HG02642 (cell line): ENCODE data around the gene TTC13.

Experiments
- ATAC-seq: cut with Tn5 transposase; IDR thresholded peaks from one replicate; pipeline ENCODE4 v1.9.1; 2021; ENCODE audit warnings: mild to moderate bottlenecking; ENCODE audit not compliant: unreplicated experiment, poor library complexity

Gene TTC13

DNA sequence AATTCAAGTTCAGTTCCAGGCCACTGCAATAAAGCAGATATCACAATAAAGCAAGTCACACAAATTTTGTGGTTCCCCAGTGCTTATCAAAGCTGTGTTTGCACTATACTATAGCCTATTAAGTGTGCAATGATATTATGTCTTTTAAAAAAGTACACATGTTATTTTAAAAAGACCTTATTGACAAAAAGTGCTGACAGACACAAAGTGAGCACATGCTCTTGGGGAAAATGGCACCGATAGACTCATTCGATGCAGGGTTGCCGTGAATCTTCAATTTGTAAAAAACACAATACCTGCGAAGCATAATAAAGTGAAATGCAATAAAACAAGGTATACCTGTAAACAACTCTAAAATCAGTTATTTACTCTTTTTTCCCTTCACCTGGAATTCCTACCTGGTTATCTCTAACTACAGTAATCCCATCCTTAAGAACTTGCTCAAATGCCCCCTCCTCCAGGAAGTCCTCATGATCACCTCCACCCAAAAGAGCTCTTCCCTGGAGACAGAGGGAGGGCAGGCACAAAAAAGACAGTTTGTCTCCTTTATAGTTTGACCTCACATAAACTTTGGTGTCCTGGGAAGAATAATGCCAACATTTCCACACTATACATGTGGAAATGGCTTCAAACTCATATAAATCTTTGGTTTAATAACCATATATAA, 100.6 kb downstream of the TTC13 start:
- no peak for ATAC-seq

DNA sequence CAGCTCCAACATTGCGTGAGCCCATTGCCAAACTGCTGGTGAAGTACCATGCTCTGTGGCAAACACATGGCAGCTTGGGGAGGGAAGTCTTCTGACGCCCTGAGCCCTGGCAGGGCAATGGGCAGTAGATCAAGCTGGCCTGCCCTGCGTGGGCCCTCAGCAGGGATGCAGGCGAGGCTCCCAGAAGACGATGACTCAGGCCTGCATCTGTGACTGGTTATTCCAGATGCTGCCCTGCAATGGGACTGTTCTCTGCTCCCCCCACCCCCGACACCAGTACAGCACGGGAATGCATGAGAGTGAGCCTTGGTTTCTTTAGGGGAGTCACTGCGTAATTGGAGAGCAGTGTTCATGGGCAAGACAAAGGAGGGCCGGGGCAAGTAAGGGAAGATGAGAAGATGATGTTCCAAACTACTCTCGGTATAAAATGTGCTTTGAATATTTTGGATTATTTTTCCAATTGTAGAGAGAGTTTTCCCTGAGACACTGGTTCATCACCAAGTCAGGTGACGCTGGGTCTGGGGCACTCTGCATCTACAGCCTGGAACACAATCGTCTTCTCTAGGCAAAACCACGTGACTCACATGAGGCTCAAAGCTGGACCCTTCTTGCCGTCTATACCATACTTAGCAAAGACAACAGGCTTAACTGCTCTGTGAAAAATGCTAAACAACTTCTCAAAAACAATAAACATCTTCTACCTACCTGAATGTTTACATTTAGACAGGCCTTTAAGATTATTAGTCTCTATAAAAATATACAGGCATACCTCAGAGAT, 101.3 kb downstream of the TTC13 start:
- no peak for ATAC-seq

DNA sequence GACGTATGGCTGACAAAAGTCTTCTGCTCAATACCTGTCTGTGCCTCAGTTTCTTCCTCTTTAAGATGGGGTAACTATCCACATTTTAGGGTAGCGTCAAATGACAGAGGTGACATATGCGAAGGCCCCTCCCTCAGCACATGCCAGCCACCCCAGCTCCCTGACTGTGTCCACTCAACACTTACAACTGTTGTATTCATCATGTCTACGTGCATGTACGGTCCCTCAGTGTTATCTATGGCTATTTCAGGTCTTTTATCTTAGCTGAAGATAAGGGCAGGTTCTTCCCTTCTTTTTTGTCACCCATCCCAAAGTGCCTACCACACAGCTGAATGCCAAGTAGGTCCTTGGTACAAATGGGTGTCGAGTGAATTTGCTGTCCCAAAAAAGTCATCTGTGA, 102.0 kb downstream of the TTC13 start:
- ATAC-seq = no peak

DNA sequence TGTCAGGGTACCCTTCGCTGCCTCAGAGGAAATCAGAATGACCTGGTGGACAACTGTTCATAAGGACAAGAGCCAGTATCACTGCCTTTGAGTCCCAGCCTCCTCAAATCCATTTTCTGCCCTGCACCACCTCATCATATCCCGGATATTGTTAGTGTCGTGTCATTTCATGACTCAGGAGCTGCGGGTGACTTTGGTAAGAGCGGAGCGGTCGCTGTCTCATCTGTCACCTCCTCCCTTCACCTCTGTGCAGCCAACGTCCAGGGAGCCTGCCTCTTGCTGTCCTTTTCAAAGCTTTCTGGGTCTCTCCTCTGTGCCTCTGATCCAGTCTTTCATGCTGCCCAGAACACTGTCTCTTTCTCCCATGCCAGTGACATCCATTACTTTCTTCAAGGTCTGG, 103.3 kb downstream of the TTC13 start:
- no peak for ATAC-seq

DNA sequence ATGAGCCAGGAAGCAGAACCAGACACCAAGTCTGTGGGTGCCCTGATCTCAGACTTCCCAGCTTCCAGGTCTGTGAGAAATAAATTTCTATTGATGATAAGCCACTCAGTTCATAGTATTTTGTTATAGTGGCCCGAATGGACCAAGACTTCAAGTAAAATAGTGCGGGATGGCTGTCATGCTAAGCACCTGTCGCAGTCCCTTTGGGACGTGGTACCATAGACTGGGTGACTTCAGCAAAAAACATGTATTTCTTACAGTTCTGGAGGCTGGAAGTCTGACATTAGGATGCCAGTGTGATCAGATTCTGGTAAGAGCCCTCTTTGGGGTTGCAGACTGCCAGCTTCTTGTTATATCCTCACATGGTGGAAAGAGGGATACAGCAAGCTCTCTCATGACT, 107.7 kb downstream of the TTC13 start:
- no peak for ATAC-seq

DNA sequence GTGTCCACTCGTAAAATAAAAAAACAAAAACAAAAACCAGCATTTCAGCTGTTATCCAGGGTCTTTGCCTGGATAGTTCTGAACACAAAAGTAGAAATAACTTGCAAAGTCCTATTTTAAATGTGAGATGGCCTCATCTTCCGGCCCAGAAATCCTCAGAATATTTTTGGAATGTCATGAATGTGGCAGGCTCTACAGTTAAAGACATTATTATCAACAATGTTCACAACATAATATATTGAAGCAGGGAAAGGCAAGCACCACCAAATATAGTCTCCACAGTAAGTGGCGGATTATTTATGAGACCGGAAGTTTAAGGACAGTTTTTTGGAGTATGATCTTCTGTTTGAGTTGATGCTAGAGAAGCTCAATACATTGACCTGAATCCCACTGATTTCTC, 109.2 kb downstream of the TTC13 start:
- no peak for ATAC-seq

DNA sequence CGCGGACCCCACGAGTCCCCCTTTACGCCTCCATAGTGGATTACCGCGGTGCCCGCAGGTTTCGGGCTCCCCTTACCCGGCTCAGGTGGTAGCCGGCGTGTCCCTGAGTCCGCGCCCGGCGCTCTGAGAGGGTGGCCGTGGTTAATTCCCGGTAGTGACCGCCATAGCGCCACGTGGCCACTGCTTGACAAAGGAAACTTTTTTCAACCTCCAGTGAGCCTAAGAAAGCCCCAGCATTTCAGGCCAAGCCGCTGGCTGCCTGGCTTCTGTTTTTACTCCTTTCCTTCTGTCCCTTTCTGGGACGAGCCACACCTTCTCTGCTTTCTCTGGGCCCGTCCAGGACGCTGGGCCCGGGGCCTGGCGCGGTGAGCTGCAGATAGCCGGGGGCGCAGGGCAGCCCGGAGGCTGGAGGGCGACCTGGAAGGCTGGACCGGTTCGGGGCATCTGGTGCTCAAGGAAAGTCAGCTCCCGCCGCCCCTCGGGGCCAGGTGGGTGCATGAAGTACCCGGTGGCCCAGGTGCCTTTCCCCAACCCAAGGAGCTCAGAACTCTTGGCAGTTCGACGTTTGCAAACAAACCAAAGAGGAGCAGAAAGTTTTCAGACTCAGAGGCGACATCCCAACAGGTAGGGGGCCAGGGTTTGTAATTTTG, 109.8 kb downstream of the TTC13 start:
- peak; percentile 50 for ATAC-seq

DNA sequence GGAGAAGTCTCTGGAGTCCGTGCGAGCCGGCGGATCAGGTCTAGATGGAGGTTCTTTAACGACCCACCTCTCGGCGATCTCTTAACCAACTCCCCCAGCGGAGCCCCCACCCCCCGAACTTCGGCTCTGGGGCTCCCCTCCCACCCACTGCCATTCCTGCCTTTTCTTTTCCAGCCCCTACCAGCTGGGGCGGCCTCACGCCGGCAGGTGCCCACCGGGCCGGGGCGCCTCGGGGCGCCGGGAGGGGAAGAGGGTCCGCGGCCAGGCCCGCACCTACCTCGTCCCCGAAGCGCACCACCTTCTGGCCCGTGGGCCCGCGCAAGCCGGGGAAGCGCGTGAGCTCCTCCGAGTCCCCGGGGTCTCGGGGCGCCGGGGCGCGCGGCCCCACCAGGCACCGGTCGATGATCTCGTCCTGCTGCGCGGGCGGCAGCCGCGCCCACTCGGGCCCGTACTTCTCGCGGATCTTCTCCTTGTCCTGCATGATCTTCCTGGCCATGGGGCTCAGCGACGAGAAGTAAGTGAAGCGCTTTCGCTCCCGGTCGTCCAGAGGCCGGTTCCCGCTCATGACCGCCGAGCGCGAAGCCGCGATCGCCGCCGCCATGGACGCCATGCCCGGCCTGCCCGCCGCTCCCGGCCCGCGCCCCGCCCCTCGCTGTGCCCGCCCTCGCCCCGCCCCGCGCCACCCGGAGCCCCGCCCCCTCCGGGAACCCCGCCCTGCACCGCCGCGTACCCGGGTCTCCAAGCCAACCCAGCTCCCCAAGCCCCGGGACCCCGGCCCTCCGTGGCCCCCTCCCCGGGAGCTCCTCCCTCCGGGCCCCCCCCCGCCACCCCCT, 110.5 kb downstream of the TTC13 start, which contains the start of gene C1orf198:
Gene C1orf198 (minus strand): TSS at position 619 of the 833 bp plus-strand sequence. CDS start 9 bp downstream, at position 610.
- ATAC-seq = peak; percentile 86

DNA sequence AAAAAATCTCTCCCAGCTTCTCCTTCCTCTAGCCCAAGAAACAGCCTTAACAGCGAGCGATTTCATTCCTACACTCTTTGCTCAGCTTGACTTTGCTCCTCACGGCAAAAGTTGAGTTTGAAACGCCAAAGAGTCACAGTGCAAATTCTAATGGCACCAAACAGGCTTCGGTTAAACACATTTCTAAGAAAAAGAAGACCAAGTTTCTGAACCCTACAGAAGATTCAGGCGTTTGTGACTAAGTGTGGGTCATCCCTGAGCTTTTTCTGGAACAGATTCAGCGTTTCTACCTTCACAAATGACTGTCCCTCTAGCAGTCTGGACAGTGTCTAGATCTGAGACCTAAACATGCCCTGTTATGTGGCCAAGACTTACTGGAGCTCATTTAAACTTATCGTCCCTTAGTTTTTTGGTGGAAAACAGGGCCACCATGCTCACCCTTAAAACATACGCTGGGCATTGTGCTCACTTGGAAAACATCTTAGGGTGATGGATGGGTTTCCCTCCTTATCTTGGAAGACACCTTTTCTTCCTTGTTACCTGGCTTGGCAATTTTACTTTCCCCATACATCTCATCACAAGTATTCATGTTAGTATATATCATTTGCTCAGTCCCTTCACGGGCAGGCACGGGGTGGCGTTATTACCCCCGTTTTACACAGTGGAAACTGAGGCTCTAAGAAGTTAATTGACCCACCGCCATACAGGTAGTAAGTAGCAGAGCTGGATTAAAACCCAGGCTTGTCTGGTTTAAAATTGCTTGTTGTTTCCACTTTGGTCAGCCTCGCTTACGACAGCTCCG, 111.4 kb downstream of the TTC13 start:
- ATAC-seq = no peak

DNA sequence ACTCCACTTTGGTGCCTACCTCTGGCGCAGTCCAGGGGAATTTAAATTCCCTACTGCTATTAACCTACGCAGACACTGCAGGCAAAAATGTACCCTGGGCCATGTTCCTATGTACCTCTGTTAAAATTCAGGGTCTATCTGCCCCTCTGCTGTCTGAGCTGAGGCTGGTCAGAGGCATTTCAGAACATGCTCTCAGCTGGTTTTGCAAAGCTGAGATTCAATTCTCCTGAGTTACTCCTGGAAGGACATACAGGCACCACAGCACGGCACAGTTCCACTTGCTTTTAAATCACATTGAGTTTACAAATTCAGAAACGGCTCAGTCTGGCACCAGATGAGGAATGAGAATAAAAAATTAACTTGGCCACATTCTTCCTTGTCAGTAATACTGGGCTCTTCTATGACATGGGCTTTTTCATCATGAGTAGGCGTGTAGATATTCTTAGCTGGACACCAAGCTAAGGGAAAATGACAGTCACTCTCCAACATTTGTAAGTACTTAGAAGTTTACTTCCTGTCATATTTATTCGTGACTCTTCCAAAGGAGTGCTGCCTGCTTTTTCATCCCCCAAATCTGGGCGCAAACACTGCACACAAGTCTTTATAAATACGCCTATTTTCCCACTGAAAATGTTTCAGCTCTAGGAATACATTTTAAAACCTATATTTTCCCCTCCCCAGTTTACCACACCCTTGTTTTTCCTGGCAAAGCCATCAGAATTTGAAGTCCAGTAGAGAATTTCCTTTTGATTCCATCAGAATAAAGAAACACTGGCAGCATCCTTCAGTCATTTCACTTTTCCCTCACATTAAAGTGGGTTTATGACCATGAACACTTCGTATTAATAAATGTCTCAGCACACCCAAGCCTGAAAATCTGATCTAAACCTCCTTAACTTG, 112.2 kb downstream of the TTC13 start:
- no peak for ATAC-seq

DNA sequence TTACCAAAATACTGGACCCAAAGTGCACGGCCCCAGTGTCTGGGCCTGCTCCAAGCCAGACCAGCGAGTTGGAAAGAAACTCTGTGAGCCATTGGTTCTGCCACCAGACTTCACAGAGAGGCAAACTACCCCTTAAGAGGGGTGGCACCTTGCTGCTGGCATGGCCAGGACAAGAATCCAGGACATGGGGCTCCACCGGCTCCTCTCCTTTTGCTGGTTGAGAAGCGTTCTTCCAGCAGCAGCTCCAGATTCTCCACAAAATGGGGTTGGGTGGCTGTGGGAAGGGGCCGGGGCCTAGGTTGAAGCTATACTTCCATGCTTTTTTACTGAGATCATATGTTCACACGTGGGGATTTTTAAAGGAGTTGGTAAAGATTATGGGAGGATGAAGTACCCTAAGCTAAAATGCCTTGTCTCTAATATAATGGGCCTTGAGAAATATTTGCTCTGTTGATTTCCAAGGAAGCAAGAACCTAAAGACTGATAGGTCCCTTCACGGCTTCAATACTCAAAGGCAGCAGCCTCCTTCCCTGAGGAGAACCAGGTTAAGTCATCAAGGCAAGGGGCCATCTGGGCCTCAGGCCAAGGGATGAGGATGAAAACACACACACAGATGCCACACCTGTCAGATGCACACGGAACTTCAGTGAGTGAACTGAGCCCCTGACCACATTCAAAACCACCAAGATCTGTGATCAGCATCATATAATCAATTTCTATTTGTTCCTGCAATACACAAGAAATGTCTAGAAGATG, 113.4 kb downstream of the TTC13 start:
- ATAC-seq = no peak

DNA sequence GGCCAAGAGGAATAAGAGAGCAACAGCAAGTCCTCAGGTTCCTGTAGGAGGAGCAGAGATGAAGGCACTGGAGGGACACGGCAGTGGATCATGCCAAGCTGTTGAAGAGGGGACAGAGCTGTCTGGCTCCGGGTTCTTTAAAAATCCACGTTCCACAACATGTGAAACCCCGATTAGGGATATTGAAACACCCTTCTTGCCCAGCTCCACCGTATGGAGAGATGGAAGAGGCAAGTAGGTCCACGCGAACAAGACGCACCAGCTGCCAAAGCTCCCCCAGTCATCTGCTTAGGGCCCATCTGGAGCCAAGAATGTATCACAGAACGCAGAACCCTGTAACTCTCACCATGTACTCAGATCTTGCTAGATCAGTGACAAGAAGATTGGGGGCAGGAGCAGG, 114.2 kb downstream of the TTC13 start:
- ATAC-seq = no peak

DNA sequence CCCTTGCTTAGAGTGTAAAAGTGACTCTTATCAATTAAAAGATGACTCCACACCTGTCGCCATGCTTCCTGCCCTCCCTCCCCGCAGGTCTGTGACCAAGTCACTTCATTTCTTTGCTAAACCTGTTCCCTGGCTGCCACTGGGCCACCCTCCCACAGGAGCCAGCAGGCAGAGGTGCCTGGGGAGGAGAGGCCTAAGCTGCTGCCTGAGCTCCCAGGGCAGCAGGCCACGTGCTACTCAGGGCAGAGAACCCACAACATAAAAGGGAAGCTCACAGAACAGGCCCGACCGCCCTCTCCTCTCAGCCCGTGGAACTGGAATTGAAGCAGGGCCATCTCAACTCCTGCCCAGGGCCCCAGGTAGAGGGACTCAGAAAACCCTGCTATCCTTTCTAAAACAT, 115.2 kb downstream of the TTC13 start:
- no peak for ATAC-seq

DNA sequence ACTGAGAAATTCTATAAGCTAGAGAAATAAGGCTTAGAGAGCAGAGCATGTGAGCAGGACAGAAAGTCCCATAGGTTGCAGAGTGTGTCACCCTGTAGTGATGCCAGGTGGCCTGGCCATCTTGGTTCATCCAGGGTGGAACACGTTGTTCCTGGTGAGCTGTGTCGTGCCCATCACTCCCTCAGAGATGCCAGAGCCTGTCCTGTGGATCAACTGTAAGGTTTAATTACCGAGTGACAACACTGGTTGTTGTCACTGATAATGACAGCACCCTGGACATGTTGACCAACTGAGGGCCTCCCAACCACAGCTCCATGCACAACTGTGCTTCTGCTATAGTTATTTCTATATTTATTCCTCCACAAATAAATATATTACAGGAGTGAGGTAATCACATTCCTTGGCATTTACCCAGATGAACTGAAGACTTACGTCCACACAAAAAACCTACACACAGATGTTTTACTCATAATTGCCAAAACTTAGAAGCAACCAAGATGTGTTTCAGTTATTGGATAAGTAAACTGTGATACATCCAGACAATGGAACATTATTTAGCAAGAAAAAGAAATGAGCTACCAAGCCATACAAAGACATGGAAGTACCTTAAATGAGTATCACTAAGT, 116.6 kb downstream of the TTC13 start:
- ATAC-seq = no peak

DNA sequence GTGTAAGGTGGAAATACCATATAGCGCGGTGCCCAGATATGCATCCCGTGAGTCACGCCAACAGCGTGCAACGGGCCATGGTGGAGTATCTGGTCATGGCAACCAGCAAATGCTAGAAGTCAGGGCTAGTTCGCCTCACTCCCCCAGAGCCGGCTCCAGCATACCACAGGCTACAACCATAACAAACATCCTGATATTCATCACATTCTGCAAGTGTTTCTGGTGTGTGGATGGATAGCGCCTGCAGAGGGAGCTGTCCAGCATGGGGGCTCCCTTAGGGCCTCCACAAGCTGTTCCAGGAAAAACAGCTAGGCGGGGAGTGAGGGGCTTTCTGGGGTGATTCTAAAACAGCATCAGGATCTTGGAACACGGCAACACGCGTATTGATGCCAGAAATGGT, 117.2 kb downstream of the TTC13 start:
- ATAC-seq = no peak

DNA sequence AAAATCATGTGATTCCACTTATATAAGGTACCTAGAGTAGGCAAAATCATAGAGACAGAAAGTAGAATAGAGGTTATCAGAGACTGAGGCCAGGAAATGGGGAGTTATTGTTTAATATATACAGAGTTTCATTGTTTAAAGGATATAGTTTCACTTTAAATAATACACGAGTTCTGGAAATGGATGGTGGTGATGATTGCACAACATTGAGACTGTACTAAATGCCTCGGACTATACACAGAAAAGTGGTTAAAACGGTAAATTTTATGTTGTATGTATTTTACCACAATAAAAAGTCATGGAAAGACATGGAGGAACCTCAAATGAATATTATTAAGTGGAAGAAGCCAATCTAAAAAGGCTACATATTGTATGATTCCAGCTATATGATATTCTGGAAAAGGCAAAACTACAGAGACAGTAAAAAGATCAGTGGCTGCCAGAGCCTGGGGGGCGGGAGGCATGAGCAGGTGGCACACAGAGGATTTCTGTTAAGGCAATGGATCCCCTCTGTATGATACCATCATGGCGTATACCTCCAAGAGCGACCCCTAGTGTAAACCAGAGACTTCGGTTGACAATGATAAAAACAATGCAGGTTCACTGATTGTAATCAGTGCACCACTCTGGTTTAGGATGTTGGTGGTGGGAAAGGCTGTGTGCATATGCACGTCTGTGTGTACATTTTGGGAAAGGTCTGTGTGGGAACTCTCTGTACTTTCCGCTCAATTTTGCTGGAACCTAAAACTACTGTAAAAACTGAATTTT, 117.9 kb downstream of the TTC13 start:
- no peak for ATAC-seq
